Measurements from ENCODE around the gene SDC3.

- TF ChIP-seq POLR2AphosphoS5 (IDR thresholded peaks at IDR 0.05) (no peak), POLR2A (IDR thresholded peaks at IDR 0.05; ENCODE audit: low read depth) (no peak), CTCF (IDR thresholded peaks at IDR 0.05) (no peak)
Measured at GRCh38 chr1:30955448-30956015, 47.0 kb upstream of the SDC3 start.

Measured in esophagus muscularis mucosa (tissue), 3 donors.